Measurements from ENCODE around the gene ALKBH8. TPM values are rescaled to one million over a fixed set of nuclear protein-coding genes. Genes with fewer than 3 reads are reported as not detected.

Gene ALKBH8
- total and polyA plus RNA-seq, 2 of the 4 experiments (the other 2 are of a cell fraction), result 3.0 to 6.6 TPM

GRCh38 chr11:107504981-107505380, 60.6 kb downstream of the ALKBH8 start:
- H3K27me3 ChIP-seq (ENCODE audit: control insufficient read depth, insufficient read depth, low read length), result no peaks in the 10 kb centered on the region
- no peaks in the 10 kb centered on the region for H3K79me1 ChIP-seq (ENCODE audit: low read depth in 1 of 2, low read length in 2 of 2)
- no peak overlapping the region for H2AK9ac ChIP-seq (replicated peaks; ENCODE audit: low read depth, low read length, poor library complexity)
- H4K20me1 ChIP-seq (ENCODE audit: insufficient read depth, low read length), result no peaks in the 10 kb centered on the region
- no peak overlapping the region for H4K91ac ChIP-seq (ENCODE audit: insufficient read depth, low read depth, low read length)
- ATAC-seq (ENCODE audit: low read depth), result no peak
- dilution Hi-C loops (cut with HindIII; ENCODE audit: low sequenced_read_pairs, unreplicated experiment) (no loop called here), intact Hi-C loops (cut with micrococcal nuclease) (no loop called here), in situ Hi-C loops (cut with MboI; ENCODE audit: low sequenced_read_pairs) (no loop called here)
- TF ChIP-seq CHD1 (IDR thresholded peaks at IDR 0.05; ENCODE audit: low read depth, low read length) (no peak), RCOR1 (IDR thresholded peaks at IDR 0.05; ENCODE audit: insufficient replicate concordance, low read length) (no peak), MXI1 (IDR thresholded peaks at IDR 0.05; ENCODE audit: borderline replicate concordance, low read depth, low read length) (no peak), SMC3 (IDR thresholded peaks at IDR 0.05; ENCODE audit: low read depth, low read length) (no peak), NFE2L2 (IDR thresholded peaks at IDR 0.05; ENCODE audit: low read depth, low read length) (no peak), BHLHE40 (IDR thresholded peaks at IDR 0.05; ENCODE audit: low read depth, low read length) (no peak), RFX5 (IDR thresholded peaks at IDR 0.05; ENCODE audit: low read depth, low read length) (no peak), ELK1 (IDR thresholded peaks at IDR 0.05; ENCODE audit: borderline replicate concordance, low read depth, low read length) (no peak), RAD21 (IDR thresholded peaks at IDR 0.05; ENCODE audit: low read length) (no peak), MAZ (IDR thresholded peaks at IDR 0.05; ENCODE audit: borderline replicate concordance, low read depth, low read length) (no peak), CEBPB (IDR thresholded peaks at IDR 0.05; ENCODE audit: low read depth, low read length) (no peak), CTCF (conservative IDR thresholded peaks at IDR 0.05; ENCODE audit: low read depth, low read length) (no peak), MAFK (IDR thresholded peaks at IDR 0.05; ENCODE audit: low read depth, low read length) (no peak)
- WGBS, 2 experiments (ENCODE audit: extremely low coverage in 2 of 2, insufficient read length in 1 of 2), result 100% methylated on average over 3 of the region's 5 CpGs; no CpG with 5 or more reads in 1 of the 2 experiments
- no peak overlapping the region for H3K4ac ChIP-seq (ENCODE audit: low read depth, low read length)
- H3K14ac ChIP-seq (replicated peaks; ENCODE audit: low read depth, low read length), result no peak overlapping the region
- H2AK5ac ChIP-seq (ENCODE audit: low read depth, low read length), result no peak overlapping the region
- H3K4me1 ChIP-seq (ENCODE audit: control insufficient read depth, insufficient read depth, low read length), result no peaks in the 10 kb centered on the region
- H3K9ac ChIP-seq (ENCODE audit: low read depth, low read length), result no peak overlapping the region
- H2BK20ac ChIP-seq (ENCODE audit: low read depth, low read length), result no peak overlapping the region
- H3K9me3 ChIP-seq (ENCODE audit: control insufficient read depth, insufficient read depth, low read length), result no peaks in the 10 kb centered on the region
- no peak overlapping the region for H4K8ac ChIP-seq (ENCODE audit: low read depth in 2 of 2, low read length in 2 of 2)
- H3K18ac ChIP-seq (ENCODE audit: low read depth, low read length), result no peak overlapping the region
- no peak overlapping the region for H3K4me2 ChIP-seq (ENCODE audit: low read depth, low read length)
- no peak overlapping the region for H4K5ac ChIP-seq (ENCODE audit: low read depth, low read length)
- no peak overlapping the region for H3K23ac ChIP-seq (ENCODE audit: low read depth, low read length)
- no TSS peak for BruUV-seq (replicated peaks)
- POLR2A ChIA-PET (ENCODE audit: unreplicated experiment), result no interaction called here
- no peaks in the 10 kb centered on the region for H3K9me1 ChIP-seq (ENCODE audit: insufficient read depth, low read length)
- H2BK5ac ChIP-seq (ENCODE audit: low read depth, low read length, poor library complexity, severe bottlenecking), result no peak overlapping the region
- H2BK15ac ChIP-seq (ENCODE audit: low read depth, low read length), result no peak overlapping the region
- H3K27ac ChIP-seq (ENCODE audit: insufficient read depth, low read length), result no peak overlapping the region
- no peak overlapping the region for H2AFZ ChIP-seq (replicated peaks; ENCODE audit: low read length, poor library complexity)
- no peak overlapping the region for H2BK120ac ChIP-seq (ENCODE audit: low read depth, low read length)
- H3K56ac ChIP-seq (ENCODE audit: extremely low read depth, insufficient read depth, low read length), result no peak overlapping the region
- CTCF ChIA-PET, result no interaction called here
- peaks cover 6% of the 10 kb centered on the region for H3K36me3 ChIP-seq (ENCODE audit: control insufficient read depth, insufficient read depth, low read length)
- DNase-seq, result no peak
- no peak overlapping the region for H3K4me3 ChIP-seq (ENCODE audit: insufficient read depth, low read depth, low read length)
